ES-I3 (cell line): ENCODE measurements around the gene TXNRD3.

Experiments
- H3K36me3 ChIP-seq: 2 replicates; pipeline ENCODE4 v1.6.1; 2013; ENCODE audit warnings: mild to moderate bottlenecking, low read length, control low read depth, moderate library complexity; ENCODE audit not compliant: insufficient read depth
- H3K4me1 ChIP-seq: 2 replicates; pipeline ENCODE4 v1.6.1; 2013; ENCODE audit warnings: mild to moderate bottlenecking, control low read depth, low read length; ENCODE audit not compliant: insufficient read depth
- H3K9ac ChIP-seq: 2 replicates; pipeline ENCODE4 v1.6.1; 2013; ENCODE audit warnings: low read depth, mild to moderate bottlenecking, low read length, moderate library complexity
- H3K9me3 ChIP-seq: 2 replicates; pipeline ENCODE4 v1.6.1; 2013; ENCODE audit warnings: mild to moderate bottlenecking, low read length, moderate library complexity; ENCODE audit not compliant: control insufficient read depth, insufficient read depth

The TXNRD3 gene

DNA sequence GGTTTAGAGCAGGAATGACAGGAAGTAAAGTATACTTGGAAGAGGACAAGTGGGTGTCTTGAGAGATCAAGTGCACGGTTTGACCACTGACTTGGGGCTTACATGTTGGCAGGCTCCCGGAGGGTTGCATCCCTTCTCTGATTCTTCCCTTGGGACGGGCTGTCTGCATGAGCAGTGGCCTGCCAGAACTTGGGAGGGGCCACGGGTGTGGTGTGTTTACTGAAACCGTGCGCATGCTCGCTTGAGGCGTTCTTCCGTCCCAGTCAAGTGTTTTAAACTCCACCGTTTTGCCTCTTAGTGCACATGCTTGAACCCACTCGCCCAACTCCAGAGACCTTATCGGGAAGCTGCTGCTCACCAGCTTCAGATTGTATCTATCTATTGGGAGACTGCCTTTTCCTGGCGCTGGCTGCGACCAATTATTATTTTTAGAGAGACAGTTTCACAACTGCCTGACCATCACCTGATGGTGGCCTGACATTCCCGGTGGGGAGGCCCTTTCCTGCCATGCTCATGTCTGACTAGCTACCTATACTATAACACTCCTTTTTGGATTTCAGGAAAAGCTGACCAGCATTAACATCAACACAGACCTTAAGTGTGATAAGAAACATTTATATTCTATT lies 81.3 kb downstream of the TXNRD3 start:
- no peaks in the 10 kb centered on the region for H3K9me3 ChIP-seq
- no peaks in the 10 kb centered on the region for H3K4me1 ChIP-seq
- H3K9ac ChIP-seq = no peak overlapping the region
- no peaks in the 10 kb centered on the region for H3K36me3 ChIP-seq

DNA sequence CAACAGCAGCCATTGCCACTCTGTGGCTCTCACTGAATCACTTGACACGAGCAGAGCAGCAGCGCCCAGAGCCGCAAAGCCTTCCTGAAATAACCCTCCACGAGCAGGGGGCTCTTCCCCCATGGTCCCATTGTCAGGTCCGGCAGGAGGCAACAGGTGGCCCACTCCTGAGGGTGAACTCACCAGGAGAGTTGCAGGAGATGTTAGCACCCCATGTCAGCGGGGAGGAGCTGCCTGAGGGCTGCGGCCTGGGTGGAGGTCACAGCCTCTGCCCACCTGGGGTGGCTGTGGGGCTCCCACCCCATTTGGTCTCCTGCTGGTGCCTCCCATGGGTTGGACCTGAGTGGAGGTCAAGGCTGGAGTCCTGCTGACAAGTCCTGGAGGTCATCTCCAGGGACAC lies 83.8 kb downstream of the TXNRD3 start:
- H3K9ac ChIP-seq = no peak overlapping the region
- no peaks in the 10 kb centered on the region for H3K9me3 ChIP-seq
- no peaks in the 10 kb centered on the region for H3K36me3 ChIP-seq
- H3K4me1 ChIP-seq = no peaks in the 10 kb centered on the region

DNA sequence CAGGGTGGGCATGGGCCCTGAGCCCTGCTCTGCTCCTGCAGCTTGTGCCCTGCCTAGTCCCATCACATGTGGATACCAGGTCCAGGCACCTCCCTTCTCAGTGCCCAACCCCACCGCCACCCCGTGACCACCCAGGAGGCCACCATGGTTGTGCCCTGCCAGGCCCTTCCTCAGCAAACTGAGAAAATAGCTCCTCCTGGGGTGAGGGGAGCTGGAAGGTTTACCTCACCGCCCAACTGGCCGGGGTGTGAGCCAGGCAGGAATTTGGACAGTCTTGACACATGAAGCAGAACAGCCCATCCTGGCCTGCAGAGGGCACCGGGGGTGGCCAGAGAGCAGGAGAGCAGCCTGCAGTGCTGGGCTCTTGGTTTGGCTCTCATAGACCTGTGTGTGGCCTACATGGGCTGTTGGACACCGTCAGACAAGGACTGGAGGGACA lies 84.8 kb downstream of the TXNRD3 start:
- Histone ChIP-seq H3K9me3 (no peaks in the 10 kb centered on the region), H3K4me1 (no peaks in the 10 kb centered on the region), H3K9ac (no peak overlapping the region), H3K36me3 (no peaks in the 10 kb centered on the region)

DNA sequence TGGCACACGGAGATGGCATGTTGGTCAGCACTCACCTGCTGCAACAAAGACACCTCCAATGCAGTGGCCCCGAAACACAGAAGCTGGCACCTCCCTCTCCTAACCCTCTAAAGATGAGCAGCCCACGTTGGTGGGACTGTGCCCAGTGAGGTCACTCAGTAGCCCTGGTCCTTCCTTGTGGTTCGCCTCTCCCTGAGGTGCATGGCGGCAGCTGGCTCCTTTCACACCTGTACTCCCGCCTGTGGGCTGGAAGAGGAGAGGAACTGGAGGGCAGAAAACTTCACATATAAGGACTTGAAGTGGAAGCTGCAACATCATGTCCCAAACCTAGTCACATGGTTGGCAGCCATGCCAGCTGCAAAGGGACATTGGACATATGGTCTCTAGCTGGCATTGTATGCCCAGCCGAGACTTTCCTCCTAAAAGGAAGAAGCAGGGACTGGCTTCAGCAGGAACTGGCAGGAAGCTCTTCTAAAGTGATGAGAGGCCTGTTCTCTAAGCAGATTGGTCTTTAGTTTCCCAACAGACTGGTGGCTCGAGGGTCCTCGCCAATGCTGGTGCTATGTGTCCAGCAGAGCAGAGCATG lies 85.4 kb downstream of the TXNRD3 start:
- no peak overlapping the region for H3K9ac ChIP-seq
- no peaks in the 10 kb centered on the region for H3K9me3 ChIP-seq
- H3K36me3 ChIP-seq = no peaks in the 10 kb centered on the region
- H3K4me1 ChIP-seq = no peaks in the 10 kb centered on the region

DNA sequence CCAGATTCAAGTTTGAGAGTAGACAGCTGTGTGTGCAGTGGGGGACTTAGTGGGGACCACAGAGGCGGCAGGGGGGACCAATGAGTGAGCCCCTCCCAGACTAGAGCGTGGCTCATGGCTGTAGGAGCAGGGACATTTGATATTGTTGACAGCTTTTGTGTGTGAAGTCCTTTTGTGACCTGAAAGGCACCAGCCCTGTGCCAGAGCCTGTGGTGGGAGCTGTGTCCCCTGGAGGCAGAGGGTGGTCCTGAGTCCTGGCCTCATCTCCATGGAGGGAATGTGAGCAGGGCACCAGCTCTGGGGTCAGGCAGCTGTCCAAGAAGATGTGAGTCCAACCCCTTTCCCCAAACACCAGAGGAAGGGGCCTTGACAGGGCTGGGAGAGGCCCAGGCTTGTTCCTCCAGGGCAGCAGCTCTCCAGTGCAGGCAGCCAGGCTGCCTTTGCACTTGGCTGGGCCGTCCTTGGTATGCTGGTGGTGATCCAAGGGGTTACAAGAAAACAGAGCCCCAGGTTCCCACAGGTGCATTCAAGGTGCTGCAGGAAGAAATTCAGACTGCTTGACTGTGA lies 86.1 kb downstream of the TXNRD3 start:
- no peaks in the 10 kb centered on the region for H3K9me3 ChIP-seq
- no peaks in the 10 kb centered on the region for H3K4me1 ChIP-seq
- no peak overlapping the region for H3K9ac ChIP-seq
- no peaks in the 10 kb centered on the region for H3K36me3 ChIP-seq

DNA sequence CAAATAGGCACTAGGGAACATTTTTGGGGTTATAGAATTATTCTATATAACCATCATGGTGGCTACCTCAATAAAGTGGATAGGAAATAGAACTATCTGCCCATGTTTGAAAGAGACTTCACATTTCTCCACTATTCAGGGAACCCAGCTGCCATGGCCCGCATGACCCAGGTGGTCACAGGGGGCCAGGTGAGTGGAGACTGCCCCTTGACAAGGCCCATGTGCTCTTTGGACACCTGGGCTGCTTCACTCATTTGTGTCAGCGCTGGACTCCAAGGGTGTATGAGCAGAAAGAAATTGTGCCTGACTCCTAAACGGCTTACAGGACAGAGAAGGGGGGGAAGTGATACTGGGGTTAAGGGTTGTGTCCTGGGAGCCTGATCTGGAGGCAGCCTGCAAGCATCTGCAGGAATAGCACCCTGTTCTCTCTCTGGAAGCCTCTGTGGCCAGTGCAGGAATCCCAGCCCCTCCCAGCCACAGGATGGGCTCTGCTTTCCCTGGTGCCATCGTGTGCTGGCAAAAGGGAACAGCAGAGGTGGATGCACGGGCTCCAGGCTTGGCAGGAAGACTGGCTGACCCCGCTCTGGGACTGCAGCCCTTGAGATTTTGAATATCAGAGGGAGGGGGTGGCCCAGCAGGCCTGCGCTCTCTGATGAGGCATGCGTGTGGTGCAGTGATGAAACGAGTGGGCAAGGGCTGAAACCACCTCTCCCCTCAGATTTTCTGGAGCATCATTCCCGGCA lies 87.1 kb downstream of the TXNRD3 start:
- no peak overlapping the region for H3K9ac ChIP-seq
- no peaks in the 10 kb centered on the region for H3K4me1 ChIP-seq
- no peaks in the 10 kb centered on the region for H3K36me3 ChIP-seq
- no peaks in the 10 kb centered on the region for H3K9me3 ChIP-seq

DNA sequence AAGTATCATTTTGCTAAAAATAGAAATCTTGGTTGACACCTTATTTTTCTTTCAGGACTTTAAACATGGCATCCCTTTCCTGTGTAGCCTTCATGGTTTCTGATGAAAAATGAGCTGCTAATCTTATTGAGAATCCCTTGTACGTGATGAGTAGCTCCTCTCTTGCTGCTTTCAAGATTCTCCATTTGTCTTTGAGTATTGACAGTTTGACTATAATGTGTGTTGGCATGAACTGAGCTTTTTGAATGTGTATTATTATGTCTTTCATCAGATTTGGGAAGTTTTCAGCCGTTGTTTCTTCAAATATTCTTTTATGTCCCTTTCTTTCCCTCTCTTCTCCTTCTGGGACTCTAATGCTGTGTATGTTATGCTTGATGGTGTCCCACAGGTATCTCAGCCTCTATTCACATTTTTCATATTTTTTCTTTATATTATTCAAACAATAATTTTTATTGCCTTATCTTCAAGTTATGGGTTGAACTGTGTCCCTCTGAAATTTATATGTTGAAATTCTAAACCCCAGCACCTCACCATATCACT lies 92.1 kb downstream of the TXNRD3 start:
- Histone ChIP-seq H3K9me3 (no peaks in the 10 kb centered on the region), H3K4me1 (no peaks in the 10 kb centered on the region), H3K36me3 (no peaks in the 10 kb centered on the region), H3K9ac (no peak overlapping the region)

DNA sequence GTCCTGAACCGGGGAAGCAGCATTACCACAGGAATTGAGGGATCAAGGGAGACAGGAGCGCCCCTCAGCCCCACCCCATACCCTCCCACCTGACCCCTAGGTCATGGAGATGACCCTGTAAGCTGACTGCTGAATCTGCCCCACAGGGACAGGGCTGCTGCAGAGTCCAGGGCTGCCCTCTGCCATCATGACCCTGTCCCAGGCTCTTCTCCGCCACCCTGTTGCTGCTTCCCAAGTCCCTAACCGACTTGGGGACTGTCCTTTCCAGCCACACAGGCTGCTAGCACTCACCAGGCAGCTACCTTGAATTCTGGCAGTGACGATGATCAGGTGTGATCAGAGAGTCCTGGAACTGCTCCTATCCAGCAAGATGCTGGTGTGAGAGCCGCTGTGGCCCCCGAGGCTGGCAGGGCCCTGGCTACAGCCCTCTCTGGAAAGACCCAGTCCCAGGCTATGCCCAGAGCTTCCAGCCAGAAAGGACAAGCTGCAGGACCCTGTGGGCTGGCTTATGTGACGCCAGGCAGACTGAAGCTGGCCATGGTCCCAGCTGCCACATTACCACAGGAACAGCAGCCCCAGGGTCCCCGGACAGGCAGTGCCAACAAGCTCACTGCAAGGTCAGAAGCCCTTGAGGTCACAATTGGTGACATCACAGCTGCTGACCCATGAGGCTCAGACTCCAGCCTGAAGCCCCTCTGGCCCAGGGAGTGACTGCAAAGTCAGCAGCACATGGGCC lies 96.4 kb downstream of the TXNRD3 start, which contains the start of gene C3orf22:
C3orf22 (minus strand) TSS at position 597 of the 736 bp plus-strand sequence. CDS start 5,542 bp downstream, outside the sequence.
- Histone ChIP-seq H3K36me3 (no peaks in the 10 kb centered on the region), H3K9me3 (no peaks in the 10 kb centered on the region), H3K9ac (no peak within 1 kb of the TSS), H3K4me1 (no peaks in the 10 kb centered on the region)

DNA sequence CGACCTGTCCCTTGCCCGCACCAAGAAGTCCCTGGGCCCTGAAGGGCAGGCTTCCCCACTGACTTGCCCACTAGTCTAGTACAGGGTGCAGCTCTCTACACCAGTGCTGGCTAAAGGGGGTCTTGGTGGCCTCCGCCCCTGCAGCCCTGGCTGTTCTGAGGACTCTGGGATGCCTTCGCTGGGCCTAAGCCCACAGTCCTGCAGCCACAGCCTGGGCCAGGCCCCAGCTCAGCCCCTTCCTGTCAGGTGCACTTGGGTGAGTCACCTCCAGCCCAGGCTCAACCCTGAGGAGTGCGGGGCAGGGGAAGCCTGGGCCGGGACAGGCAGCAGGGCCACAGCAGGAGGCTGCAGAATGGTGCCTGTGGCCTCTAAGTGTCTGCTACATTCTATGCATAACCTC lies 97.2 kb downstream of the TXNRD3 start:
- Histone ChIP-seq H3K4me1 (no peaks in the 10 kb centered on the region), H3K36me3 (no peaks in the 10 kb centered on the region), H3K9me3 (no peaks in the 10 kb centered on the region)

DNA sequence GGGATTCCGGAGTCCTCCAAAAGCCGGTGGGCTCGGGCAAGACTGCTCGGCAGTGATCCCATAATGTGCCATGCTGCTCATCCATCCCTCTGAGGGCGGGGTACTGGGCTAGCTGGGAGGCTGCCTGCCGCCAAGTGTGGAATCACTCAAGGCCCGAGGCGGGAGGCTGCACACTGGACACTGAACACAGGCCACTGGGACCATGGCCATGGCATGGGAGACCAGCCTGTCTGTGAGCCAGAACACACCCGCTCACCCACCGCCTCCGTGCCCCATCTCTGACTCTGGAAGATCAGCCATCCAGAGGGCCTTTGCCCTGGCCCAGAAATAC lies 97.5 kb downstream of the TXNRD3 start:
- Histone ChIP-seq H3K9me3 (no peaks in the 10 kb centered on the region), H3K4me1 (no peaks in the 10 kb centered on the region), H3K9ac (no peak overlapping the region), H3K36me3 (no peaks in the 10 kb centered on the region)

More for the DNA sequence above, 97.2 kb downstream of the TXNRD3 start:
- H3K9ac ChIP-seq = no peak overlapping the region
